Metanephros (tissue), 1 donor: ENCODE data around the gene GTPBP8. TPM values are rescaled to one million over a fixed set of nuclear protein-coding genes. Genes with fewer than 3 reads are reported as not detected.

Experiments used
- total RNA-seq: library from RNA; depleted of rRNA; stranded (reverse); fragments of >200 nt; gene quantifications from one replicate; pipeline ENCODE4 v1.2.3, GENCODE V29; 2014

Gene GTPBP8
- 24.0 TPM for total RNA-seq

DNA sequence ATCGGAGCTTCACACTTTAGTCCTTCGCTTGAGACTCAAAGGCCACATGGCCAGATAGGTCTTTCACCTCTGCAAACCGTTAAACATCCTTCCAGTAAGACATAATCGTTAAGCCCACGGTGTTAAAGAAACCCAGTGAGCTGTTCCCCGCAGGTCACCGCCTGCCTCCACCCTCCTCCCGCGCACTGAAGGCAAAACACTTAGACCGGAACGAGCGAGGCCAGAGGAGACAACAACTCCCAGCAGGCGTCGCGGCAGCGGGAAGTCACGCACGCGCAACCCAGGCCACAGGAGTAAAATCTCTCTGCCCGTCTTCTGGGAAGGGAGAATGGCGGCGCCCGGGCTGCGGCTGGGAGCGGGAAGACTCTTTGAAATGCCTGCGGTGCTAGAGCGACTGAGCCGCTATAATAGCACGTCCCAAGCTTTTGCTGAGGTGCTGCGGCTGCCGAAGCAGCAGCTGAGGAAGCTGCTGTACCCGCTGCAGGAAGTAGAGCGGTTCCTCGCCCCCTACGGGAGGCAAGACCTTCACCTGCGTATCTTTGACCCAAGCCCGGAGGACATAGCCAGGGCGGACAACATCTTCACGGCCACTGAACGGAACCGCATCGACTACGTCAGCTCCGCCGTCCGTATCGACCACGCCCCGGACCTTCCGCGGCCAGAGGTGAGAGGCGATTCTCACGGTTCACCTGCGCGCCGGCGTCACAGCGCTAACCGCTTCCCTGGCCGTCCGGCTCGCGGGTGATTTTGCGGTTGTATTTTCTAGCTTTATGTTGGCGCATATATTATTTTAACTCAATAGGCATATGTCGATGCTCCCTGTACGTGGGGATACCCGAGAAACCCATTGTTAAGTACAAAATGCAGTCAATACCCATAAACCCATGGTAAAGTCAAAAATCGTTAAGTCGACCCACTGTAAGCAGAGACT lies at the start of gene GTPBP8:
Gene GTPBP8, plus strand, starts transcription at position 313 of the 931 bp plus-strand sequence. Its CDS starts 16 bp downstream, at position 329.

DNA sequence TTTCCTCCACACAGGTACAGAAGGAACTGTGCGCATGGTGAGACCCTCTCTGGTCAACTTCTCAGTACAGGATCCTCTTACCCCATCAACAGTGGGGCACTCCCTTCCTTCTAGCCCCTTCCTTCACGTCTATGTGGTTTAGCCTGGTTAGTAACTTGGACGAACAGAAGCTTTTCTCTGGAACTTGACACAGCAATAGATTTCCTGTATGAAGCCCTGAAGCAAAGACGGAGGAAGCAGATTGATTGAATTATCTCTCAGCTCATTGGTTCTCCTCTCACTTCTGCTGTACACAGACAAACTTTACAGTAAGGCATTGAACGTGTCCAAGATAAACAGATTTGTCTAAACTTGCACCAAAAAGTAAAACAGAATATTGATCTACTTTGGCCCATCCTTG lies 15.9 kb upstream of the GTPBP8 start, which contains the start of gene CD200R1:
Gene CD200R1, minus strand, starts transcription at position 210 of the 400 bp plus-strand sequence. CDS start 246 bp downstream, outside the sequence.

Other genes with a start within 250 kb of the GTPBP8 start
- not detected for gene CD200R1L, start 144.1 kb upstream of the GTPBP8 start, total RNA-seq
- 3.0 TPM for gene CD200R1, start 15.9 kb upstream of the GTPBP8 start, total RNA-seq
- 40.6 TPM for gene BOC, start 220.6 kb downstream of the GTPBP8 start, total RNA-seq